Lung (tissue), 12 donors: ENCODE data around the gene CREB5. TPM values are rescaled to one million over a fixed set of nuclear protein-coding genes. Genes with fewer than 3 reads are reported as not detected.

Experiments used
- ATAC-seq: fragments of 200-7000 bp; cut with Tn5 transposase; one replicate; pipeline ENCODE4 v1.9.1; 2020; ENCODE audit warnings: moderate number of reproducible peaks; ENCODE audit not compliant: insufficient read depth, low FRiP score
- DNase-seq, 3 donors: peaks; one replicate each; pipeline ENCODE4 v3.0.0-alpha.2; 2013 to 2017
- H3K27ac ChIP-seq, 2 donors: one replicate each; pipeline ENCODE4 v1.5.1; 2013; ENCODE audit warnings: mild to moderate bottlenecking in 2 of 2, moderate library complexity in 2 of 2, control low read depth in 1 of 2, inconsistent platforms in 1 of 2, low read depth in 1 of 2, low read length in 1 of 2
- H3K27me3 ChIP-seq, 3 donors: one replicate each; pipeline ENCODE4 v1.5.1; 2013; ENCODE audit warnings: low read length in 2 of 3; ENCODE audit not compliant: control insufficient read depth in 3 of 3, insufficient read depth in 3 of 3
- H3K36me3 ChIP-seq, 4 donors: one replicate each; pipeline ENCODE4 v1.5.1; 2013; ENCODE audit warnings: low read length in 4 of 4, mild to moderate bottlenecking in 1 of 4, moderate library complexity in 1 of 4; ENCODE audit not compliant: control insufficient read depth in 4 of 4, insufficient read depth in 4 of 4
- H3K4me1 ChIP-seq, 5 donors: one replicate each; pipeline ENCODE4 v1.5.1; 2013; ENCODE audit warnings: low read length in 5 of 5, mild to moderate bottlenecking in 2 of 5, moderate library complexity in 1 of 5; ENCODE audit not compliant: control insufficient read depth in 5 of 5, insufficient read depth in 5 of 5
- H3K4me3 ChIP-seq: one replicate; pipeline ENCODE4 v1.5.1; 2013; ENCODE audit warnings: mild to moderate bottlenecking, control low read depth, moderate library complexity
- H3K9ac ChIP-seq, 2 donors: one replicate each; pipeline ENCODE4 v1.5.1; 2013; ENCODE audit warnings: low read length in 2 of 2, control low read depth in 1 of 2; ENCODE audit not compliant: insufficient read depth in 1 of 2
- H3K9me3 ChIP-seq, 4 donors: one replicate each; pipeline ENCODE4 v1.5.1; 2013; ENCODE audit warnings: low read length in 3 of 4, mild to moderate bottlenecking in 1 of 4, moderate library complexity in 1 of 4; ENCODE audit not compliant: control insufficient read depth in 4 of 4, insufficient read depth in 3 of 4
- CTCF ChIP-seq: IDR thresholded peaks from 2 replicates; pipeline ENCODE4 v1.5.1; 2012; ENCODE audit warnings: mild to moderate bottlenecking; ENCODE audit errors: control extremely low read depth, extremely low read depth
- WGBS, 2 donors: extraction: QIAGEN DNeasy Blood & Tissue Kit; methylation state at CpG; one replicate each; pipeline ENCODE4 v1.1.7; 2013; 5-methylcytosine and 5-hydroxymethylcytosine counted together
- polyA plus RNA-seq, 2 donors: library from polyadenylated mRNA; stranded (reverse); fragments of 200-250 nt; gene quantifications; one replicate each; pipeline ENCODE4 v1.2.1, GENCODE V29; 2013
- total RNA-seq, 2 donors: library from RNA; depleted of rRNA in 1 of 2; stranded (reverse); fragments of >200 nt in 1 of 2; gene quantifications; one replicate each; pipeline ENCODE4 v1.2.1, GENCODE V29; 2014 to 2021
- donor health status: control.
- donor health status: control.
- donor health status: Bipolar disorder and iron deficiency.
- donor health status: healthy.
- donor health status: DM: yes; HTN: yes; CAD: no.

The CREB5 gene
- total and polyA plus RNA-seq, 4 donors, result 2.7 to 23.1 (median 9.6) TPM

- no peaks in the 10 kb centered on the region for H3K9me3 ChIP-seq
- no peak overlapping the region for H3K9ac ChIP-seq
- H3K27ac ChIP-seq, result no peak overlapping the region
- DNase-seq (peak; percentile 34 to 54 (median 40)), ATAC-seq (no peak)
- peaks cover 0 to 5% (median 0%) of the 10 kb centered on the region in 5 donors for H3K4me1 ChIP-seq
- H3K4me3 ChIP-seq, result no peak overlapping the region
- H3K36me3 ChIP-seq, result peaks cover 0 to 3% (median 0%) of the 10 kb centered on the region in 4 donors
- 23 to 37% methylated on average over 4 of the region's 4 CpGs for WGBS, 2 donors
- no peak for TF ChIP-seq CTCF
- H3K27me3 ChIP-seq, result no peaks in the 10 kb centered on the region
These were observed 21.4 kb downstream of the CREB5 start for GRCh38 chr7:28433699-28434219.

DNA sequence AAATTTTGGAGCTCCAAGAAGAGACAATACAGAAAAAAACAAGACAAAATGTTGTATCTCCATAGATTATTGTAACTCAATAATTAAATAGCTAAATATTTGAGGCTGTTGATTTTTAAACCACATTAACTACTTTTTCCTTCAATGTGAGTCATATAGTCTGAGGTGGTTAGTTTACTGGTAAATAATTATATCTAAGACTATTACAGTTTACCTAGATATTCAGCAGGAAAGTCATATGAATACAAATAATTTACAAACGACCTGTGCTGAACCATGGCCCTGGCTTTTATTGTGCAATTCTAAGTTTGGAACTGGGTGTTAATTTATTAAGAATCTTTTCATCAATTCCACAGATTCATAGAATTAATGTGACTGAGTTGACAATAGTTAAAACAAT is 22.2 kb downstream of the CREB5 start:
- WGBS, 2 donors, result 65% methylated on average over 1 of the region's 1 CpG

DNA sequence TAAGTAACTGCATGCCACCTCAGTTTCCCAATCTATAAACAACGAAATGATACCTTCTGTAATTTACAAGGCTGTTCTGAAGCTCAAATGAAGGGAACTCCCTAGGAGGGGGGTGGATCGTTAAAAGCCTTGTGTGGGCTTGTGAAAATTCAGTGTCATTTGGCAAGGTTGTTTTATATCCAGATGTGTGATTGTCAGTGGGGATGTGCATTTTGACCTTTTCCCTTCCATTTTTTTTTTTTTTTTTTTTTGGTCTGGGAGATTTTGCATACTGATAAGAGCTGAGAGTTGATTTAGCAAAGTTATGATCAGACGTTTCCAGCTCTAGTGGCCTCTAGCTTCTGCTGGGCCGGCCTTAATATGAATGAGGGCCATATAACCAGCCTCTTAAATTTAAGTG is 22.8 kb downstream of the CREB5 start:
- Histone ChIP-seq H3K4me1 (peaks cover 0 to 5% (median 0%) of the 10 kb centered on the region in 5 donors), H3K27me3 (no peaks in the 10 kb centered on the region), H3K9ac (no peak overlapping the region), H3K36me3 (peaks cover 0 to 3% (median 0%) of the 10 kb centered on the region in 4 donors), H3K4me3 (no peak overlapping the region), H3K27ac (no peak overlapping the region), H3K9me3 (no peaks in the 10 kb centered on the region)
- DNase-seq, result no peak
- no peak for TF ChIP-seq CTCF
- 83% methylated on average over 4 of the region's 4 CpGs for WGBS, 2 donors
- ATAC-seq, result no peak

More for the DNA sequence above, 22.2 kb downstream of the CREB5 start:
- Histone ChIP-seq H3K4me1 (peaks cover 0 to 5% (median 0%) of the 10 kb centered on the region in 5 donors), H3K9ac (no peak overlapping the region), H3K27ac (no peak overlapping the region), H3K27me3 (no peaks in the 10 kb centered on the region), H3K36me3 (peaks cover 0 to 3% (median 0%) of the 10 kb centered on the region in 4 donors), H3K9me3 (no peaks in the 10 kb centered on the region), H3K4me3 (no peak overlapping the region)
- ATAC-seq, result no peak
- TF ChIP-seq CTCF, result no peak
- no peak for DNase-seq
